ENCODE data around the gene ARID3A.
"Not testable (repeated sequence)": the region's sequence is repeated elsewhere in the genome, so short reads cannot be mapped to it uniquely, and the experiment has no call there.

Gene ARID3A

DNA sequence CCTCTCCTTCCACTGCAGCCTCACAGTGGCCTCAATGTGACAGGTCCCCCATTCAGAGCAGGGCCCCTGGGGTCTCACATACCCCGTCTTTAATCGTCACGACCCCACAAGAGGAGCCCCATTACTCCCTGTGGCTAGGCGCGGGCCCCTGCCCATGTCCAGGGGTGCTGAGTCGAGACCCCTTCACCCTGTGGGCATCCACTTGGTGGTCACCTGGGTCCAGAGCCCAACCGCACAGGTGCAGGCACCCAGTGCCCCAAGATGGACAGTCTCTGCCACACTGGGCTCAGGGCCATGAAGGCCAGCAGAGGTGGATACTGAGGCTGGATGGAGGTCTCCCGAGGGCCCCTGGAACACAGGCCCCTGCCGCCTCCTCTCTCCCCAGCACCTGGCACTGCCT is 92.1 kb downstream of the ARID3A start:
- DNase-seq (ENCODE audit: low read depth), result no peak

- no peak for DNase-seq (ENCODE audit: low read depth)
These were observed 92.6 kb downstream of the ARID3A start for GRCh38 chr19:1018393-1018792.

GRCh38 chr19:1018932-1019615 is 93.2 kb downstream of the ARID3A start:
- DNase-seq (ENCODE audit: low read depth), result no peak

DNA sequence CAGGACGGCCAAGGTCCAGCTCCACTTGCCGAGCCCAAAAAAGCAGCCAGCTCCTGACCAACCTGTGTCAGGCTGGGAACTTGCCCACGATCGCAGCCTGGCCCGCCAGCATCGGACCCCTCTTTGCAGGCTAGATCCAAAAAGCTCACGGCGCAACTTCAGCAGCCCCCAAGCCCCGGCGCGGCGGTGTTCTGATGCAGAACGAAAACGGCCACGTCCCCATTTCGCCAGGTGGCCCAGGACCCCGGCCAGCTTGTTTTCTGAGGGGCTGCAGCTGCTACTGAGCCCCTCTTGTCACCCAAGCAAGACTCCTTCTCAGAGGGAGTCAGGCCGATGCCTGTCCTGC is 93.8 kb downstream of the ARID3A start:
- no peak for DNase-seq (ENCODE audit: low read depth)

GRCh38 chr19:1019980-1020867 is 94.4 kb downstream of the ARID3A start:
- no peak for DNase-seq (ENCODE audit: low read depth)

DNA sequence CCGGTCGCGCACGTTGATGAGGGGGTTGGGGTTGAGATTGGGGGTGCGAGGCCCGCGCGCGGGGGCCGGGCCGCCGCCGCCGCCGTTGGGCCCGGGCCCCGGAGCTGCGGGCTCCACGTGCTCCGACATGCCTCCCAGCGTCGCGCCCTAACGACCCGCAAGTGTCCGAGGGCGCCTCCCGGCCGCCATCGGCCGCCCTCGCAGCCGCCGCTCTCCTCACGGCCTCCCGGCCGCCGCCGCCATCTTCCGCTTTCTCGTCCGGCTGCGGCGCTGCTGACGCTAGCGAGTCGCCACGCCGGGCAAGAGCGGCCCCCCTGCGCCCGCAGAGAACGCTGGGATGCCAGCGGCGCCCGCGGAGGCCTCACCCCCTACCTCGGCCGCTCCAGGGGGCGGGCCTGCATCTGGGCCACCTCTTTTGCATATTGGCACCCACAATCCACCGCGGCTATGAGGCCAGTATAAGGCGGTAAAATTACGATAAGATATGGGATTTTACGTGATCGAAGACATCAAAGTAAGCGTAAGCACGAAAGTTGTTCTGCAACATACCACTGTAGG is 95.1 kb downstream of the ARID3A start, which contains the start of gene TMEM259:
Gene TMEM259, minus strand, starts transcription at position 256 of the 558 bp plus-strand sequence. Its CDS starts 127 bp downstream, at position 129.
- peak; percentile 95 for DNase-seq (ENCODE audit: low read depth)

DNA sequence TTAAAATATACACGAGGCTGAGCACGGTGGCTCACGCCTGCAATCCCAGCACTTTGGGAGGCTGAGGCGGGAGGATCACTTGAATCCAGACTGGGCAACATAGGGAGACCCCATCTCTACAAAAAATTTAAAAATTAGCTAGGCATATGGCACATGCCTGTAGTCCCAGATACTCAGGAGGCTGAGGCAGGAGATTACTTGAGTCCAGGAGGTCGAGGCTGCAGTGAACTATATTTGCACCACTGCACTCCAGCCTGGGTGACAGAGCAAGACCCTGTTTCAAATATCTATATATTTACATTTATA is 98.0 kb downstream of the ARID3A start:
- DNase-seq (ENCODE audit: low read depth), result not testable (repeated sequence)

DNA sequence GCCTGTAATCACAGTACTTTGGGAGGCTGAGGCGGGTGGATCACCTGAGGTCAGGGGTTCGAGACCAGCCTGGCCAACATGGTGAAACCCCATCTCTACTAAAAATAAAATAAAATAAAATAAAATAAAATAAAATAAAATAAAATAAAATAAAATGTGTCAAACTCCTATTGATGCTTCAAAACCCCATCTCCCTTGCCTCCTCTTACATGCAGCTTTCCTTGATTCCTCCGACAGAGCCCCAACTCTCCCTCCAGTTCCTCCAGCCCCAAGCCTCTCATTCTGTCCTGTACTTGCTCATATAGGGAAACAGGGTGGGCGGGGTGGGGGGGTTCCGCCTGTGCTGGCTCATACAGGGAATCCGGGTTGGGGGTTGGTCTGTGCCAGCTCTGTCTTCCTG is 99.2 kb downstream of the ARID3A start:
- DNase-seq (ENCODE audit: low read depth), result not testable (repeated sequence)
